ENCODE results near the gene CROCC2. TPM values are rescaled to one million over a fixed set of nuclear protein-coding genes. Genes with fewer than 3 reads are reported as not detected.

The CROCC2 gene
- polyA plus RNA-seq, 1 of the 3 experiments (the other 2 are of a cell fraction): not detected

GRCh38 chr2:241003369-241003768 lies 97.2 kb downstream of the CROCC2 start (continued):
- no peak for TF ChIP-seq REST (IDR thresholded peaks at IDR 0.05; ENCODE audit: low read depth, low read length)
- no peak for TF ChIP-seq EP300 (IDR thresholded peaks at IDR 0.05; ENCODE audit: borderline replicate concordance in 1 of 2, low read depth in 1 of 2, low read length in 1 of 2)

- no peaks in the 10 kb centered on the region; a peak in 1 of 4 replicates for H3K4me1 ChIP-seq (ENCODE audit: control insufficient read depth in 1 of 2, insufficient read depth in 2 of 2, low read depth in 1 of 2, low read length in 1 of 2)
- H3K9me2 ChIP-seq: no peaks in the 10 kb centered on the region
- WGBS (ENCODE audit: low lambda C conversion rate): 11% methylated on average over 1 of the region's 1 CpG
- H3K27ac ChIP-seq (ENCODE audit: low read depth in 2 of 2, low read length in 1 of 2): no peak overlapping the region
- H3K36me3 ChIP-seq (replicated peaks in 1 of 2; ENCODE audit: control insufficient read depth in 1 of 2, insufficient read depth in 2 of 2, low read length in 1 of 2): no peaks in the 10 kb centered on the region
- no peak overlapping the region for H2AFZ ChIP-seq (ENCODE audit: low read depth)
- H4K20me1 ChIP-seq (ENCODE audit: insufficient read depth): no peaks in the 10 kb centered on the region
- TF ChIP-seq TCF12 (IDR thresholded peaks at IDR 0.05) (no peak), USF2 (IDR thresholded peaks at IDR 0.05; ENCODE audit: borderline replicate concordance, low read depth, low read length) (no peak), POLR2AphosphoS5 (IDR thresholded peaks at IDR 0.05; ENCODE audit: low read depth, low read length) (no peak), MEF2A (IDR thresholded peaks at IDR 0.05; ENCODE audit: borderline replicate concordance, low read depth) (no peak), FOXM1 (IDR thresholded peaks at IDR 0.05; ENCODE audit: low read depth) (no peak), GABPA (IDR thresholded peaks at IDR 0.05; ENCODE audit: low read depth) (no peak), NRF1 (IDR thresholded peaks at IDR 0.05; ENCODE audit: low read depth, low read length) (no peak), NFIC (IDR thresholded peaks at IDR 0.05; ENCODE audit: borderline replicate concordance) (no peak), MAX (IDR thresholded peaks at IDR 0.05; ENCODE audit: low read depth) (no peak), SIN3A (IDR thresholded peaks at IDR 0.05; ENCODE audit: borderline replicate concordance, low read depth, low read length) (no peak), TEAD4 (IDR thresholded peaks at IDR 0.05; ENCODE audit: borderline replicate concordance, insufficient read depth) (no peak), RXRA (IDR thresholded peaks at IDR 0.05; ENCODE audit: borderline replicate concordance, low read depth) (no peak)
- no peak overlapping the region for H3K4me3 ChIP-seq (ENCODE audit: low read depth in 2 of 2, low read length in 1 of 2)
- H3K9ac ChIP-seq: no peak overlapping the region
- H3K79me2 ChIP-seq (ENCODE audit: insufficient read depth): no peaks in the 10 kb centered on the region
- peaks cover 13% of the 10 kb centered on the region; the same call in 1 of the 2 replicates for H3K9me3 ChIP-seq
- no peak overlapping the region for H3K4me2 ChIP-seq
- no peak for DNase-seq
- ChIA-PET CTCF (no interaction called here), POLR2A (no interaction called here)
- H3F3A ChIP-seq (replicated peaks; ENCODE audit: insufficient read depth): no peaks in the 10 kb centered on the region
- no peaks in the 10 kb centered on the region for H3K27me3 ChIP-seq (ENCODE audit: insufficient read depth)
Measured at GRCh38 chr2:241003830-241004564, 97.9 kb downstream of the CROCC2 start.
